Embryonic facial prominence (tissue), 1 donor: ENCODE results near the gene OSBPL5.

Experiments
- DNase-seq: peaks from one replicate; pipeline ENCODE4 v3.0.0-alpha.2; 2016; ENCODE audit errors: extremely low spot score

OSBPL5 gene

DNA sequence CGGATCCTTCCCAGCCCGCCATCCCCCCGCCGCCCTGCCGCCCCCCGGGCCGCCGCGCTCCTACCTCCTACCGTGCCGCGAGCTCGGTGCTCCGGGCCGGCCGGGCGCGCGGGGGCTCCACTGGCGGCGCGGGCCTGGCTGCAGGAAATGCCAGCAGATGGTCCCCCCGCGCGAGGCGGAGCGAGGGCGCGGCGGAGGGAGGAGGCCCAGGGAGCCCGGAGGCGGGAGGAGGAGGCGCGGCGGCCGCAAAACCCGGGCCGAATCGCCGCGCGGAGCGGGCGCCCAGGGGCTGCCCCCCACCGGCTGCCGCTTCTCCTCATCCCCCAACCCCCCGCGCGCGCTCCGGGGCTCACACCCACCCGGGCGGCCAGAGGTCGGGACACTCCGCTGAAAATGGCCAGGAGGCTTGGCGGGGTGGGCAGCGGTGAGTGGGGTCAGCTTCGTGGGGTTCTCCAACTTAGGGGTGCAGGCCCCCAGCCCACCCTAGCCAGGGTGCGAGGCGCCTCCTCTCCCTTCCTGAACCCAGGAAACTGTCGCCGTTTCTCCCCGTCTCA, at the start of gene OSBPL5:
Gene OSBPL5, minus strand, starts transcription at position 159 of the 554 bp plus-strand sequence. CDS start 36,162 bp downstream, outside the sequence.
- DNase-seq = no peak

- DNase-seq = no peak
Observed at GRCh38 chr11:3214420-3214699, 49.2 kb upstream of the OSBPL5 start.

DNA sequence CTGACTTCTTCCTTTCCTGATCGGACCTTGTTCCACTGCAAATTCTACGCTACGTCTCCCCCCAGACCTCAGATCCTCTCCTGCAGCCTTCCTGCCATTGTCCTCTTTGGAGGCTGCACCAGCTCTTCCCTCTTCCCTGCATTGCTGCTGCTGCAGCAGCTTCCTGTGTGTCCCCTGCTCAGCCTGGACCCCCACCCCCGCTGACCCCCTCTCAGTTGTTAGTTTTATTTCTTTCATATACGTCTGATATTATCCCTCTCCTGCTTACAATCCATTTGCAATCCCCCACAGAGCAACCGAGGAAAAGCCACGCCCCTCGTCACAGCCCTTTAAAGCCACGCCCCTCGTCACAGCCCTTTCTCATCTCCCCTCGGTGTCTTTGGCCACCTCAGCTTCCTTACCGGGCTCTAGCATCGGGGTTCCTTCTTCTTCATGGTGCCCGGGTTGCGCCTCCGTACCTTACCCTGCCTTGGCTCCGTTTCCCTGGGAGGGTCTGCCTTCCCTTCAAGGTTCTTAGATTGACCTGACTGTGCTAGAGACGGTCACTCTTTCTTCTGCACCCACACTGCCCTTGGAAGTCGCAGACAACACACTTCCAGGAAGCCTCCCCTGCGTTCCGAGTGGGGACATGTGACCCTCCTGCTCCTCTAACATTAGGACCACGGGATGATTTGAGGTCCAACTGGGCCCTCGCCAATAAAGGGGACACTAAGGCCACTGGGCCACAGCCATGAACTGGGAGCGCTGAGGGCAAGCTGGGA, 48.7 kb upstream of the OSBPL5 start:
- DNase-seq = no peak

DNA sequence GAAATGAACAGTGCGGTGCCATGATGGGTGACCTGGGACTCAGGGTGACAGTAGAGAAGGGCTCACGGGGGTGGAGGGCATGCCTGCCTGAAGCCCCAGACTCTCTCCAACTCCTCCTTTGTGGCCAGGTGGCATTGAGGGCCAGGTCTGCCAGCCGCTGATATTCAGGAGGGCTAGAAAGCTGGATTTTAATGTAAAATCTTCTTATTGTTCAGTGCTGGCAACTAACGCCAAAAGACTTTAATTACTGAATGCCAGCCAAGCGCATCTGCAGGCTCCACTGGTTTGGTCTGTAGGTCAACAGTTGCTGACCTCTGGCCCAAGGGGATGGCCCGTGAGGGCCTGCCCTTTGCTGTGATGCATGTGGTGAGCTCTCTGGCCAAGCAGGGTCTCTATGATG, 43.2 kb upstream of the OSBPL5 start:
- DNase-seq = no peak

DNA sequence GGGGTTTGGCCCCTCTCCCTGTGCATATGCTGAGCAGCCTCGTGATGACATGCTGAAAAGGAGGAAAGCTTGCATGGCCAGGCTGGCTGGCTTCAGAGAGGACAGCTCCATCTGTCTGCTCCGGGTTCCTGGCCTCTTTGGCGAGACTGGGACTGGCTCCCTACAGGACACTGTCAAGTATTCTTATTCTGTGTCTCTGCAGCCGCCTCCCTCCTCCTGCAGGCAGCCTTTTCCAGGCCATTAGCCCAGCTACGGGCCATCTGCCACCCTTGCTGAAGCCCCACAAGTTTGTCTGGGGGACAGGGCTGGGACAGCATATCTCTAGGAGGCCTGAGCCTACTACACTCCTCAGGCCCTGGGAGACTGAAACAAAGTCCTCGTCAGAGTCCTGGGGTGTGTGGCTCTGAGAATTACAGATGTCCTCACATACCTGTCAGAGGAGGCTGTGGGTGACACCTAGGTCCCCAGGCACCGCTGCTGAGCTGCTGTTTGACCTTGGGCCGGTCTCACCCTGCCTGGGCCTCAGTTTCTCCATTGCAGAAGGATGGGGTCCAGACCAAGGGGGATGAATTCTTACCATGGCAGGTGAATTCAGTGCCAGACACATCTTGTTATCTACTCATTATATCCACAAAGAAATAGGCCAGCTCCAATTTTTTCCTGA, 42.5 kb upstream of the OSBPL5 start:
- DNase-seq = no peak

GRCh38 chr11:3206922-3207204, 41.8 kb upstream of the OSBPL5 start:
- no peak for DNase-seq

GRCh38 chr11:3206156-3206921, 41.2 kb upstream of the OSBPL5 start:
- no peak for DNase-seq

GRCh38 chr11:3205261-3206155, 40.4 kb upstream of the OSBPL5 start:
- peak; percentile 69 for DNase-seq

DNA sequence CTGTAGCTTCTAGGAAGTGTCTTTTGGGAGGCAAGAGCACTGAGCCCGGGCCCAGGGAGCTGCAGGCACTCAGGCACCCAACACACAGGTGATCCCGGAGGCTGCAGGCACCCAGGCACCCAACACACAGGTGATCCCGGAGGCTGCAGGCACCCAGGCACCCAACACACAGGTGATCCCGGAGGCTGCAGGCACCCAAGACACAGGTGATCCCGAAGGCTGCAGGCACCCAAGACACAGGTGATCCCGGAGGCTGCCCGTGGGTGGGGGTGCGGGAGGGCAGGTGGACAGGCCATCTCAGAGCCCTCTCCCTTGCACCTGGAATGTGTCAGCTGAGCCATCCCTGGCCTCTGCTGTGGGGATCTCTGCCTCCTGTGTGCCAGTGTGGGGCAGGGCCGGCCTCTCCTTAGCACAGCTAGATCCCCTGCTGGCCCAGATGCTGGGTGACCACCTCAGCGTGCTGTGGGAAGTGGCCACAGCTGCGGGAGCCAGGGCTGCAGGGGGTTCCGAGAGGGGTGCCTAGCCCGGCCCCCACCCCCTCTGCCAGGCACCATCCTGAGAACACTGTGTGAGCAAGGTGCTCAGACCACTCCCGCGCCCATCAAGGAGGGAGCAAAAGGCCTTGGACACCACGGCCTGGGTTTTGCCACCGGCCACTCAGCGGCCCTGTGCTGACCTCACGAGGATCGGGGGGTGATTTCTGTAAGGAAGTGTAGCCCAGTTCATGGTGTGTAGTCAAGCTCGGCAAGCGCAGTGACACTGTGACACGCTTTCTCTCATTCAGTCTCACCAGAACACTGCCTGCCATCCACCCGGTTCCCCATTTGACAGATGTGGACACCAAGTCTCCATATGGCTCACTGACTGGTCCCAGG, 39.3 kb upstream of the OSBPL5 start:
- DNase-seq = no peak

GRCh38 chr11:3203221-3204043, 38.3 kb upstream of the OSBPL5 start:
- no peak for DNase-seq

DNA sequence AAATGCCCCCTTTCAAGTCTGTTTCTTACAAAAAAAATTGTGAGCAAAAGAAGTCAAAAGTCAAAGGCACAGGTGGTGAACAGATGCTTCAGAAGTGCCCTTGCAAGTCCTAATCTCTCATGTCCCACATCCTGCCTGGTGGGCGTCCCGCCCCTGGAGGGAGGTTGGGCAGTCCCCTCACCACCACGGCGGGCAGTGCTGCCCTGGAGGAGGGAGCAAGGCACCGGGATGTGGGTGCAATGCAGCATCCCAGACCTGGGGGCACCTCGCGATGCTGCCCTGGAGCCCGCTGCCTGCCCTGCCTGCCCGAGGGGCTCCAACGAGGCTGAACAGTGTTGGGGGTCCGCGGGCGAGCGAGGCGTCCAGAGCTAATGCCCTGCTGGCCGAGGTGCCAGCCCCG, 37.6 kb upstream of the OSBPL5 start:
- DNase-seq = no peak

DNA sequence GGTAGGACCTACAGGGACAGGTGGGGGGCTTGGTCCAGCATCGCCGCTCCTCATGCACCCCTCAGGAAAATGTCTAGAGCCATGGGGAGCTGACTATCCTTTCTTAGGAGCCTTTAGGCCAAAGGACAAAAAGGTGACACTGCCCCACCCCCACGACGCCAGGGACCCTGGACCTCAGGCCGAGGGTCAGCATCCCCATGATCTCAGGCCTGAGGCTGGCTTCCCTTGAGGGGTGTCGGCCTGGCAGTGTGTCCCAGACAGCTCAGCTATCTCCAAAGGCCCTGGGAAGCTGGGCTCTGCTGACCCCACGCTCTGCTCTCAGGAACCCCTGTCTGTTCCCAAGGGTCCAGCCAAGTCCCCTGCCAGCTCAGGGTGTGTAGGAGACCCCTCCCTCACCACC, 37.2 kb upstream of the OSBPL5 start:
- no peak for DNase-seq

DNA sequence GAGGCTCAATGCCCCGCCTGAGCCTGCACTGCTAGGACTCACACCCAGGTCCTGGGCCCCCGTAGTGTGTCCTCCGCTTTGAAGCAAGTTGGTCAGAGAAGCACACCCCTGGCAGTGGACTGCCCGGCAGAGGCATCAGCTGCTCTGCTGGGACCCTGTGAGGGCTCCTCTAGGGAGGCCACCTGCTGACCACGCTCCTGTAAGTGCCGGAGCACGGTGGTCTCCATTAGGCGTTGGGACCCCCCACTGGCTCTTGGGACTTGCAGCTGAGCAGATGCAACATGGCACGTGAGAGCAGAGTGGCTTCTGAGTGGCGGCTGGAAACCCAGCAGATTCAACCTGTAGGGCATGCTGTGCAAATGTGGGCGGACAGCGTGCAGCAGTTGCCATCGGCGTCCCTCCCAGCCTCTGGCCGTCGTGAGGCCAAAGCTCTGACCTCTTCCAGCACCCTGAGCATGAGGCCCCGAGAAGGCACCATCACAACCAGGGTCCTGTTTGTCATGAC, 36.6 kb upstream of the OSBPL5 start:
- no peak for DNase-seq

DNA sequence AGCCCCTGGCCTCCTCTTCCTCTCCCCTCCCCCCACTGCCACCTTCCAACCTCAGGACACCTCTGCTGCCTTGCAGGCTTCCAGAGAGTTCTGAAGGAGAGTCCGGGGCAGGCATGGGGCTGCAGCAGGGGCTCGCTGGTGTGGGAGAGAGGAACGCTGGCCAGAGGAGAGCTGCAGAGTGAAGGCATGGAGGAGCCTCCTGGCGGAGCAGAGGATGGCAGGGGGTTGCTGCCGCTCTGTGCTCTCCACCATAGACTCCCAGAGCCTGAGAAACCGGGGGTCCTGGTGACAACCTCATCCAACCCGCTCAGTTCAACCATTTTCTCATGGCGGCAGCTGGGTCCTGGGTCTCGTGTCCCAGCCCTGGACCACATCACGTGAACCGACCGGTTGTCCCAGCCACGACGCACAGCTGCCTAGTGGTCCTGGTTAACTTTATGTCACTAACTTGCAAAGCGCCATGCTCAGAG, 36.0 kb upstream of the OSBPL5 start:
- DNase-seq = no peak

GRCh38 chr11:3200388-3201111, 35.4 kb upstream of the OSBPL5 start:
- DNase-seq = no peak

- DNase-seq = no peak
Observed at GRCh38 chr11:3199537-3200295, 34.6 kb upstream of the OSBPL5 start.

- no peak for DNase-seq
Observed at GRCh38 chr11:3198815-3199214, 33.7 kb upstream of the OSBPL5 start.

GRCh38 chr11:3197878-3198528, 32.9 kb upstream of the OSBPL5 start:
- no peak for DNase-seq
